Kidney capillary endothelial cell (primary cell): ENCODE data around the gene NLGN1.
"Not testable (repeated sequence)": the region's sequence is repeated elsewhere in the genome, so short reads cannot be mapped to it uniquely, and the experiment has no call there.

ENCODE experiments used
- DNase-seq: peaks from one replicate; pipeline ENCODE4 v3.0.0-alpha.2; 2018; ENCODE audit warnings: low spot score

NLGN1 gene

GRCh38 chr3:174169736-174170135 lies 772.2 kb downstream of the NLGN1 start:
- DNase-seq: no peak

- DNase-seq: no peak
Observed at GRCh38 chr3:174170248-174170647, 772.7 kb downstream of the NLGN1 start.

- no peak for DNase-seq
Observed at GRCh38 chr3:174186377-174186989, 788.9 kb downstream of the NLGN1 start.

- no peak for DNase-seq
Observed at GRCh38 chr3:174191380-174191779, 793.8 kb downstream of the NLGN1 start.

GRCh38 chr3:174191895-174192294 lies 794.4 kb downstream of the NLGN1 start:
- DNase-seq: no peak

GRCh38 chr3:174192471-174192870 lies 794.9 kb downstream of the NLGN1 start:
- DNase-seq: no peak

GRCh38 chr3:174193604-174194003 lies 796.1 kb downstream of the NLGN1 start:
- DNase-seq: no peak

- DNase-seq: no peak
Observed at GRCh38 chr3:174197416-174197815, 799.9 kb downstream of the NLGN1 start.

GRCh38 chr3:174198199-174198598 lies 800.7 kb downstream of the NLGN1 start:
- DNase-seq: no peak

- no peak for DNase-seq
Observed at GRCh38 chr3:174199696-174200095, 802.2 kb downstream of the NLGN1 start.

- DNase-seq: no peak
Observed at GRCh38 chr3:174202116-174202515, 804.6 kb downstream of the NLGN1 start.

GRCh38 chr3:174202561-174202960 lies 805.0 kb downstream of the NLGN1 start:
- DNase-seq: no peak

GRCh38 chr3:174204765-174205164 lies 807.2 kb downstream of the NLGN1 start:
- no peak for DNase-seq

GRCh38 chr3:174206607-174207192 lies 809.2 kb downstream of the NLGN1 start:
- no peak for DNase-seq

- DNase-seq: no peak
Observed at GRCh38 chr3:174208161-174208560, 810.6 kb downstream of the NLGN1 start.

- not testable (repeated sequence) for DNase-seq
Observed at GRCh38 chr3:174211896-174212295, 814.4 kb downstream of the NLGN1 start.

- DNase-seq: no peak
Observed at GRCh38 chr3:174215456-174215855, 817.9 kb downstream of the NLGN1 start.

- DNase-seq: no peak
Observed at GRCh38 chr3:174216019-174216418, 818.5 kb downstream of the NLGN1 start.

GRCh38 chr3:174216946-174217718 lies 819.6 kb downstream of the NLGN1 start:
- no peak for DNase-seq

- DNase-seq: no peak
Observed at GRCh38 chr3:174218016-174218415, 820.5 kb downstream of the NLGN1 start.

GRCh38 chr3:174219738-174220137 lies 822.2 kb downstream of the NLGN1 start:
- DNase-seq: no peak

- no peak for DNase-seq
Observed at GRCh38 chr3:174220775-174221554, 823.4 kb downstream of the NLGN1 start.

GRCh38 chr3:174223042-174223441 lies 825.5 kb downstream of the NLGN1 start:
- no peak for DNase-seq
